NCI-H1436 (cell line): Measurements from ENCODE around the gene CABP7.

ENCODE experiments used
- DNase-seq: peaks from one replicate; lab custom pipeline; 2025; lab: John Stamatoyannopoulos, UW

CABP7 gene

GRCh38 chr22:29702000-29702930 is 17.5 kb upstream of the CABP7 start:
- no peak for DNase-seq

GRCh38 chr22:29702931-29703501 is 16.8 kb upstream of the CABP7 start:
- no peak for DNase-seq

GRCh38 chr22:29703569-29704195 is 16.1 kb upstream of the CABP7 start:
- DNase-seq, result no peak

GRCh38 chr22:29704528-29705285 is 15.1 kb upstream of the CABP7 start:
- no peak for DNase-seq

- no peak for DNase-seq
Measured at GRCh38 chr22:29705651-29706050, 14.2 kb upstream of the CABP7 start.

- DNase-seq, result peak; percentile 23
Measured at GRCh38 chr22:29706486-29706885, 13.3 kb upstream of the CABP7 start.

GRCh38 chr22:29707010-29707409 is 12.8 kb upstream of the CABP7 start:
- DNase-seq, result peak; percentile 51

GRCh38 chr22:29707471-29707870 is 12.3 kb upstream of the CABP7 start:
- no peak for DNase-seq

GRCh38 chr22:29710193-29710592 is 9.6 kb upstream of the CABP7 start:
- no peak for DNase-seq

- DNase-seq, result no peak
Measured at GRCh38 chr22:29710922-29711593, 8.7 kb upstream of the CABP7 start.

- DNase-seq, result no peak
Measured at GRCh38 chr22:29712119-29712518, 7.7 kb upstream of the CABP7 start.

GRCh38 chr22:29713156-29713727 is 6.6 kb upstream of the CABP7 start:
- DNase-seq, result no peak

GRCh38 chr22:29715240-29715639 is 4.6 kb upstream of the CABP7 start:
- DNase-seq, result no peak

- no peak for DNase-seq
Measured at GRCh38 chr22:29715705-29716104, 4.1 kb upstream of the CABP7 start.

GRCh38 chr22:29716814-29717545 is 2.8 kb upstream of the CABP7 start:
- no peak for DNase-seq

GRCh38 chr22:29717789-29718188 is 2.0 kb upstream of the CABP7 start:
- no peak for DNase-seq

GRCh38 chr22:29718949-29719898 is 579 bp upstream of the CABP7 start:
- DNase-seq, result no peak

GRCh38 chr22:29720811-29721323 is 1.1 kb downstream of the CABP7 start:
- DNase-seq, result no peak

GRCh38 chr22:29722151-29722550 is 2.3 kb downstream of the CABP7 start:
- no peak for DNase-seq
